ENCODE results near the gene PLCB1.

- TF ChIP-seq POLR2AphosphoS5 (IDR thresholded peaks at IDR 0.05; ENCODE audit: borderline replicate concordance, low read depth, low read length) (no peak), EZH2 (IDR thresholded peaks at IDR 0.05) (no peak)
Measured at GRCh38 chr20:8408587-8409307, 276.7 kb downstream of the PLCB1 start.

All from SK-N-MC (cell line).